Natural killer cell (primary cell): ENCODE measurements around the gene ZNF256. TPM values are rescaled to one million over a fixed set of nuclear protein-coding genes. Genes with fewer than 3 reads are reported as not detected.

Experiments
- ATAC-seq, 3 donors: fragments of 150-1000 bp in 2 of 3; fragments of 200-7000 bp in 1 of 3; cut with Tn5 transposase; 1 replicate in 1 of 3; 2 replicates in 2 of 3; pipeline ENCODE4 v1.10.0; 2021; ENCODE audit warnings: mild to moderate bottlenecking in 2 of 3, moderate library complexity in 2 of 3
- DNase-seq, 2 donors: peaks; one replicate each; pipeline versions ENCODE4 v3.0.0 to v3.0.0-alpha.2; 2013 to 2021; ENCODE audit warnings: mixed read lengths in 1 of 2
- H3K27ac ChIP-seq: one replicate; pipeline ENCODE4 v1.5.1; 2013; ENCODE audit warnings: mild to moderate bottlenecking, low read length
- H3K27me3 ChIP-seq: one replicate; pipeline ENCODE4 v1.6.1; 2013; ENCODE audit warnings: low read length; ENCODE audit not compliant: control insufficient read depth, insufficient read depth
- H3K36me3 ChIP-seq: one replicate; pipeline ENCODE4 v1.6.1; 2013; ENCODE audit warnings: low read length; ENCODE audit not compliant: control insufficient read depth, insufficient read depth
- H3K4me1 ChIP-seq: one replicate; pipeline ENCODE4 v1.6.1; 2013; ENCODE audit warnings: low read length; ENCODE audit not compliant: control insufficient read depth, insufficient read depth
- H3K4me3 ChIP-seq: one replicate; pipeline ENCODE4 v1.5.1; 2013; ENCODE audit warnings: low read length
- H3K9me3 ChIP-seq: one replicate; pipeline ENCODE4 v1.6.1; 2013; ENCODE audit warnings: low read length; ENCODE audit not compliant: control insufficient read depth, insufficient read depth
- H3K27ac Mint-ChIP-seq, 2 donors: one replicate each; pipeline ENCODE4 v1.8.0; 2022; ENCODE audit warnings: mild to moderate bottlenecking in 2 of 2, mixed read lengths in 2 of 2, moderate library complexity in 1 of 2
- H3K27me3 Mint-ChIP-seq, 2 donors: one replicate each; pipeline ENCODE4 v1.8.0; 2022; ENCODE audit warnings: low read depth in 2 of 2, mixed read lengths in 2 of 2
- H3K36me3 Mint-ChIP-seq: one replicate; pipeline ENCODE4 v1.8.0; 2022; ENCODE audit warnings: mixed read lengths
- H3K4me1 Mint-ChIP-seq, 2 donors: one replicate each; pipeline ENCODE4 v1.8.0; 2022; ENCODE audit warnings: mixed read lengths in 2 of 2
- H3K4me3 Mint-ChIP-seq: one replicate; pipeline ENCODE4 v1.8.0; 2022; ENCODE audit warnings: mild to moderate bottlenecking, moderate library complexity, mixed read lengths
- H3K9me3 Mint-ChIP-seq, 2 donors: one replicate each; pipeline ENCODE4 v1.8.0; 2022; ENCODE audit warnings: mixed read lengths in 2 of 2
- WGBS: methylation state at CpG from one replicate; pipeline ENCODE4 v1.1.7; 2013; ENCODE audit warnings: missing lambda C conversion rate; ENCODE audit not compliant: insufficient coverage; 5-methylcytosine and 5-hydroxymethylcytosine counted together
- intact Hi-C: fragments of 100-400 bp; cut with micrococcal nuclease; formaldehyde crosslinking; loops from one replicate; pipeline ENCODE4 v1.14.2; 2022
- total RNA-seq, 4 donors: library from RNA; stranded (reverse); fragments of 120-200 nt in 1 of 4; gene quantifications; one replicate each; pipeline versions ENCODE4 v1.2.3 to v1.2.4, GENCODE V29; 2013 to 2022
- TF ChIP-seq, protein P1 (sequence below): fragments of 200-600 bp; IDR thresholded peaks from one replicate; pipeline ENCODE4 v1.8.0; 2022; ENCODE audit warnings: antibody characterized with exemption

ZNF256 gene
- total RNA-seq, 3 donors from 2014 or later (not counting 1 experiment from before 2014, with no cell fraction given): 17.7 to 31.2 (median 27.2) TPM

DNA sequence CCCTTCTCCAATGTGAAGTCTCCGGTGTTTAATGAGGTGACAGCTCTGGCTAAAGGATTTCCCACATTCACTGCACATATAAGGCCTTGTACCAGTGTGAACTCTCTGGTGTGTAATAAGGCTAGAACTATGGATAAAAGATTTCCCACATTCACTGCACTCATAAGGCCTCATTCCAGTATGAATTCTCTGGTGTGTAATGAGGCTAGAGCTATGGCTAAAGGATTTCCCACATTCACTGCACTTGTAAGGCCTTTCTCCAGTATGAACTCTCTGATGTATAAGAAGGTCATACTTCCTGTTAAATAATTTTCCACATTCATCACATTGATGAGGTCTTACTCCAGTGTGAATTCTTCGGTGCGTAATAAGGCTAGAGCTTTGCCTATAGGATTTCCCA is 5.9 kb downstream of the ZNF256 start:
- WGBS: 100% methylated on average over 3 of the region's 3 CpGs
- H3K9me3 Mint-ChIP-seq: peaks cover 10 to 16% of the 10 kb centered on the region in 2 donors
- Histone ChIP-seq H3K4me3 (no peak overlapping the region), H3K4me1 (peaks cover 4% of the 10 kb centered on the region), H3K36me3 (peaks cover 30% of the 10 kb centered on the region), H3K27ac (no peak overlapping the region), H3K9me3 (peaks cover 53% of the 10 kb centered on the region), H3K27me3 (no peaks in the 10 kb centered on the region)
- H3K4me3 Mint-ChIP-seq: no peak overlapping the region
- no peak overlapping the region for H3K27ac Mint-ChIP-seq
- peaks cover 36% of the 10 kb centered on the region for H3K36me3 Mint-ChIP-seq
- intact Hi-C loops: no loop called here
- no peak for ATAC-seq
- no peak for DNase-seq
- H3K27me3 Mint-ChIP-seq: no peaks in the 10 kb centered on the region
- TF ChIP-seq, protein P1, sequence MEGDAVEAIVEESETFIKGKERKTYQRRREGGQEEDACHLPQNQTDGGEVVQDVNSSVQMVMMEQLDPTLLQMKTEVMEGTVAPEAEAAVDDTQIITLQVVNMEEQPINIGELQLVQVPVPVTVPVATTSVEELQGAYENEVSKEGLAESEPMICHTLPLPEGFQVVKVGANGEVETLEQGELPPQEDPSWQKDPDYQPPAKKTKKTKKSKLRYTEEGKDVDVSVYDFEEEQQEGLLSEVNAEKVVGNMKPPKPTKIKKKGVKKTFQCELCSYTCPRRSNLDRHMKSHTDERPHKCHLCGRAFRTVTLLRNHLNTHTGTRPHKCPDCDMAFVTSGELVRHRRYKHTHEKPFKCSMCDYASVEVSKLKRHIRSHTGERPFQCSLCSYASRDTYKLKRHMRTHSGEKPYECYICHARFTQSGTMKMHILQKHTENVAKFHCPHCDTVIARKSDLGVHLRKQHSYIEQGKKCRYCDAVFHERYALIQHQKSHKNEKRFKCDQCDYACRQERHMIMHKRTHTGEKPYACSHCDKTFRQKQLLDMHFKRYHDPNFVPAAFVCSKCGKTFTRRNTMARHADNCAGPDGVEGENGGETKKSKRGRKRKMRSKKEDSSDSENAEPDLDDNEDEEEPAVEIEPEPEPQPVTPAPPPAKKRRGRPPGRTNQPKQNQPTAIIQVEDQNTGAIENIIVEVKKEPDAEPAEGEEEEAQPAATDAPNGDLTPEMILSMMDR: no peak
- H3K4me1 Mint-ChIP-seq: peaks cover 12 to 32% of the 10 kb centered on the region in 2 donors

DNA sequence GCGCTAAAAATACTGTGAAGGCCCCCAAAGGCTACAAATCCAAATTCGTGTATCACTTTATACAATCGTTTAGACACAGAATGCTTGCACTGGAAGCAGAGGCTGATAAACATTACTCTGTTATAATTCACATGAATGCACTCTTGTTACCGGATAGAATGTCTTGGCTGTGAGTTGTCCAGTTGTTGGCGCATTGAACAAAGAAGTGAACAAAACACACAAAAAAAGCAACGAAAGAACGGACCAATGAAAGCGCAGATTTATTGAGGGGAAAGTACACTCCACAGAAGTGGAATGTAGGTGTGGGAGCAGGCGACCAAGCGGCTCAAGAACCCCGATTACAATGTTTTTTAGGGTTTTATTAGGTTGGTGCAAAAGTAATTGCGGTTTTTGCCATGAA is 11.8 kb downstream of the ZNF256 start:
- no peaks in the 10 kb centered on the region for H3K27me3 ChIP-seq
- peaks cover 16% of the 10 kb centered on the region for H3K36me3 Mint-ChIP-seq
- H3K27ac Mint-ChIP-seq: peak overlapping the region; percentile 97 to 100
- peak overlapping the region; percentile 97 for H3K4me3 Mint-ChIP-seq
- WGBS: 92% methylated on average over 12 of the region's 12 CpGs
- peaks cover 5% of the 10 kb centered on the region for H3K36me3 ChIP-seq
- no peak overlapping the region for H3K4me3 ChIP-seq
- intact Hi-C loops: no loop called here
- no peak for DNase-seq
- TF ChIP-seq, protein P1: no peak
- H3K4me1 ChIP-seq: peaks cover 10% of the 10 kb centered on the region
- peaks cover 13 to 14% of the 10 kb centered on the region in 2 donors for H3K4me1 Mint-ChIP-seq
- H3K9me3 ChIP-seq: peaks cover 62% of the 10 kb centered on the region
- no peaks in the 10 kb centered on the region for H3K27me3 Mint-ChIP-seq
- peak overlapping the region; percentile 84 for H3K27ac ChIP-seq
- H3K9me3 Mint-ChIP-seq: peaks cover 9% of the 10 kb centered on the region in 2 donors
- ATAC-seq: no peak

DNA sequence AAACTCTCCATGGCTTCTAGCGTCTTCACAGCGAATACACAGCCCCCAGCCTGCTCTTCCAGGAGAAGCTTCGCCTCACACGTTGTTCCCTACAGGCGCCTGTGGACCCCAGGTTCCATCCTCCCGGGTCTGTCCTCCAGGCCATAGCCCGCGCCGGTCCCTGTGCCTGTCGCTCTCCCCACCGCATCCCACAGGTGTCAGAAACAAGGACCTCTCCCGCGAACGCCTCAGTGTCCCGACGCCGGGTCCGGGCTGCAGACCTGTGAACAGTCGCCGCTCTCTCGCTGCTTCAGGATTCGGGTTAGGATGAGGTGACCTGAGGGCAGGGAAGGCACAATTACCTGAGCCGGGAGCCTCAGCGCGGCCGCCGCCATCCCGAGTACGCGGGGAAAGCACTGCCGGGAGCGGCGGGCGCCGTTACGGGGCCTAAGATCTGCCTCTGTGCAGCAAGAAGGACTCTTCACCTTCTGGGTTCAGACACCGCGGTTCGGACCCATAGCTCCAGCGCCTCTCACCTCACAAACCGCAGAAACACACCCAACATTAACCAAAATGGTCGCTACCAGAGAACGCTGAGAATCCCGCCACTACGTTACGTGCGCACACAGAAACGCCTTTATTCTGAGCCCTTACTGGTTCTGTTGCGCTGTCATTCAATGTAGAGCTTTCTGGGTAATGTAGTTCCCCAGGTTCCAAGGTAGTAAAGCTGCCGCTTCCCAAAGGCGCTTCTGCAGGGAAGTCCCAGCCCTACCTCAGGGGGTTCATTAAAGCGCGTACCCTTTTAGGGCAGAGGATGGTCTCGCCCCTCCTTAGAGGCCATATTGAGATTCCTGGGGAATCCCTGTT is 12.5 kb downstream of the ZNF256 start, which contains the start of gene ZNF418:
ZNF418 (minus strand) TSS at position 583 of the 846 bp plus-strand sequence. CDS start 1,580 bp downstream, outside the sequence.
- intact Hi-C loops: no loop called here
- ATAC-seq (peak; percentile 89 to 99 (median 99)), DNase-seq (peak; percentile 58 to 59)
- peaks cover 13 to 14% of the 10 kb centered on the region in 2 donors for H3K4me1 Mint-ChIP-seq
- Histone ChIP-seq H3K9me3 (peaks cover 68% of the 10 kb centered on the region), H3K27ac (peak within 1 kb of the TSS; percentile 84), H3K4me1 (peaks cover 10% of the 10 kb centered on the region), H3K4me3 (peak within 1 kb of the TSS; percentile 82), H3K36me3 (no peaks in the 10 kb centered on the region), H3K27me3 (no peaks in the 10 kb centered on the region)
- peaks cover 10% of the 10 kb centered on the region for H3K36me3 Mint-ChIP-seq
- WGBS: 10% methylated on average over 54 of the region's 54 CpGs
- peaks cover 9 to 11% of the 10 kb centered on the region in 2 donors for H3K9me3 Mint-ChIP-seq
- H3K27me3 Mint-ChIP-seq: no peaks in the 10 kb centered on the region
- peak within 1 kb of the TSS; percentile 97 to 100 for H3K27ac Mint-ChIP-seq
- H3K4me3 Mint-ChIP-seq: peak within 1 kb of the TSS; percentile 97
- TF ChIP-seq, protein P1: no peak
